Smooth muscle cell (in vitro differentiated cells): ENCODE data around the gene RMDN2. TPM values are rescaled to one million over a fixed set of nuclear protein-coding genes. Genes with fewer than 3 reads are reported as not detected.

Source experiments
- DNase-seq: peaks from one replicate; lab custom pipeline; 2025; ENCODE audit not compliant: unreplicated experiment; lab: John Stamatoyannopoulos, UW
- H2AFZ ChIP-seq: fragments of 200-600 bp; sonication (generic); 2 replicates; pipeline ENCODE4 v1.6.0; 2016; ENCODE audit warnings: antibody characterized with exemption, low read depth, mild to moderate bottlenecking
- H3F3A ChIP-seq: fragments of 200-600 bp; sonication (generic); 2 replicates; pipeline ENCODE4 v1.6.0; 2017; ENCODE audit warnings: antibody characterized with exemption, low read depth
- H3K27ac ChIP-seq: fragments of 200-600 bp; sonication (generic); 2 replicates; pipeline ENCODE4 v1.5.1; 2016; ENCODE audit warnings: low read depth, mild to moderate bottlenecking
- H3K27me3 ChIP-seq: fragments of 200-600 bp; sonication (generic); 2 replicates; pipeline ENCODE4 v1.6.1; 2016; ENCODE audit warnings: low read depth, mild to moderate bottlenecking
- H3K36me3 ChIP-seq: fragments of 200-600 bp; sonication (generic); 2 replicates; pipeline ENCODE4 v1.5.1; 2016; ENCODE audit warnings: low read depth
- H3K4me1 ChIP-seq: fragments of 200-600 bp; sonication (generic); 2 replicates; pipeline ENCODE4 v1.5.1; 2016; ENCODE audit warnings: low read depth
- H3K4me2 ChIP-seq: fragments of 200-600 bp; sonication (generic); 2 replicates; pipeline ENCODE4 v1.6.0; 2016; ENCODE audit warnings: mild to moderate bottlenecking
- H3K4me3 ChIP-seq: fragments of 200-600 bp; sonication (generic); 2 replicates; pipeline ENCODE4 v1.5.1; 2016; ENCODE audit warnings: mild to moderate bottlenecking
- H3K79me2 ChIP-seq: fragments of 200-600 bp; sonication (generic); 2 replicates; pipeline ENCODE4 v1.6.0; 2016; ENCODE audit warnings: low read depth, mild to moderate bottlenecking
- H3K9ac ChIP-seq: fragments of 200-600 bp; sonication (generic); 2 replicates; pipeline ENCODE4 v1.6.0; 2016; ENCODE audit warnings: low read depth
- H3K9me3 ChIP-seq: fragments of 200-600 bp; sonication (generic); replicated peaks from 2 replicates; pipeline ENCODE4 v1.5.1; 2016; ENCODE audit warnings: low read depth
- H4K20me1 ChIP-seq: fragments of 200-600 bp; sonication (generic); 2 replicates; pipeline ENCODE4 v1.6.0; 2016; ENCODE audit warnings: low read depth
- CTCF ChIP-seq: fragments of 200-600 bp; sonication (generic); IDR thresholded peaks from 2 replicates; pipeline ENCODE4 v1.5.1; 2017; ENCODE audit warnings: borderline replicate concordance, mild to moderate bottlenecking, antibody characterized with exemption; ENCODE audit not compliant: insufficient read depth, poor library complexity, severe bottlenecking
- WGBS: methylation state at CpG from one replicate; pipeline ENCODE4 v1.1.7; 2016; ENCODE audit warnings: low lambda C conversion rate; 5-methylcytosine and 5-hydroxymethylcytosine counted together
- polyA plus RNA-seq: library from polyadenylated mRNA; unstranded; fragments of >200 nt; fragmentation: Nextera tagmentation; extraction: Ambion mirVana; gene quantifications from 2 replicates; pipeline ENCODE4 v1.2.1, GENCODE V29; 2016
- total RNA-seq: library from RNA; depleted of rRNA; stranded (reverse); fragments of >200 nt; gene quantifications from 2 replicates; pipeline ENCODE4 v1.2.3, GENCODE V29; 2014

The RMDN2 gene
- total and polyA plus RNA-seq, 2 experiments from 2014 or later, result 5.0 to 5.6 TPM

- Histone ChIP-seq H3K4me1 (peaks cover 5% of the 10 kb centered on the region), H4K20me1 (no peaks in the 10 kb centered on the region), H2AFZ (no peak overlapping the region), H3K9me3 (no peaks in the 10 kb centered on the region), H3K27ac (no peak overlapping the region), H3K27me3 (no peaks in the 10 kb centered on the region), H3K36me3 (no peaks in the 10 kb centered on the region), H3K9ac (no peak overlapping the region), H3K4me2 (no peak overlapping the region), H3K79me2 (no peaks in the 10 kb centered on the region), H3K4me3 (no peak overlapping the region), H3F3A (no peaks in the 10 kb centered on the region)
- WGBS, result 93% methylated on average over 6 of the region's 6 CpGs
- no peak for DNase-seq
- no peak for TF ChIP-seq CTCF
Observed at GRCh38 chr2:38066421-38067115, 141.5 kb downstream of the RMDN2 start.

Other genes starting within 250 kb of the RMDN2 start
- gene CYP1B1, start 150.9 kb downstream of the RMDN2 start, total RNA-seq, result 23.2 and 42.6 TPM in 2 replicates
- 29.6 and 47.7 TPM in 2 replicates for gene CYP1B1, start 150.9 kb downstream of the RMDN2 start, polyA plus RNA-seq